DOHH2 (cell line): ENCODE measurements around the gene UBE2G2.

ENCODE experiments used
- H3F3A ChIP-seq: fragments of 200-600 bp; sonication (generic), shearing (Covaris generic); 2 replicates; pipeline ENCODE4 v1.6.0; 2016; ENCODE audit warnings: antibody characterized with exemption, mild to moderate bottlenecking; ENCODE audit not compliant: control insufficient read depth, insufficient read depth
- H3K27ac ChIP-seq: fragments of 200-600 bp; sonication (generic); 2 replicates; pipeline ENCODE4 v1.5.1; 2014; ENCODE audit warnings: low read depth, mild to moderate bottlenecking, low read length, moderate library complexity
- H3K27me3 ChIP-seq: fragments of 200-600 bp; sonication (generic); 2 replicates; pipeline ENCODE4 v1.6.1; 2014; ENCODE audit warnings: mild to moderate bottlenecking, low read length, mixed read lengths; ENCODE audit not compliant: control insufficient read depth
- H3K36me3 ChIP-seq: fragments of 200-600 bp; sonication (generic); 2 replicates; pipeline ENCODE4 v1.6.1; 2014; ENCODE audit warnings: mild to moderate bottlenecking, low read length, moderate library complexity, mixed read lengths; ENCODE audit not compliant: control insufficient read depth
- H3K4me1 ChIP-seq: fragments of 200-600 bp; sonication (generic); 2 replicates; pipeline ENCODE4 v1.6.1; 2014; ENCODE audit warnings: mild to moderate bottlenecking, low read length, mixed read lengths; ENCODE audit not compliant: control insufficient read depth
- H3K4me2 ChIP-seq: fragments of 200-600 bp; sonication (generic); 2 replicates; pipeline ENCODE4 v1.6.0; 2014; ENCODE audit warnings: mild to moderate bottlenecking, low read length, moderate library complexity
- H3K4me3 ChIP-seq: fragments of 200-600 bp; sonication (generic); 2 replicates; pipeline ENCODE4 v1.5.1; 2014; ENCODE audit warnings: mild to moderate bottlenecking, low read length, mixed read lengths
- H3K79me2 ChIP-seq: fragments of 200-600 bp; sonication (generic); 2 replicates; pipeline ENCODE4 v1.6.1; 2014; ENCODE audit warnings: mild to moderate bottlenecking, low read length, mixed read lengths; ENCODE audit not compliant: control insufficient read depth
- H3K9me2 ChIP-seq: fragments of 200-600 bp; sonication (generic); replicated peaks from 2 replicates; pipeline ENCODE4 v1.6.1; 2014; ENCODE audit warnings: mild to moderate bottlenecking, low read length, mixed read lengths; ENCODE audit not compliant: control insufficient read depth
- H3K9me3 ChIP-seq: fragments of 200-600 bp; sonication (generic); 2 replicates; pipeline ENCODE4 v1.6.1; 2014; ENCODE audit warnings: antibody characterized with exemption, low read length, mixed read lengths; ENCODE audit not compliant: control insufficient read depth, insufficient read depth
- H4K20me1 ChIP-seq: fragments of 200-600 bp; sonication (generic); 2 replicates; pipeline ENCODE4 v1.6.0; 2014; ENCODE audit warnings: low read depth, mild to moderate bottlenecking, antibody characterized with exemption, low read length, moderate library complexity; ENCODE audit not compliant: control insufficient read depth, insufficient read depth
- EZH2phosphoT487 ChIP-seq: fragments of 200-600 bp; sonication (generic); IDR thresholded peaks from 2 replicates; pipeline ENCODE4 v1.6.1; 2017; ENCODE audit warnings: borderline replicate concordance, mild to moderate bottlenecking, antibody characterized with exemption, low read length, moderate library complexity, mixed read lengths
- TF ChIP-seq, protein P1 (sequence below): fragments of 200-600 bp; sonication (generic); IDR thresholded peaks from one replicate; pipeline ENCODE4 v1.5.1; 2014; ENCODE audit warnings: antibody characterized with exemption, mild to moderate bottlenecking, low read depth, low read length; ENCODE audit not compliant: poor library complexity, severe bottlenecking

Gene UBE2G2

DNA sequence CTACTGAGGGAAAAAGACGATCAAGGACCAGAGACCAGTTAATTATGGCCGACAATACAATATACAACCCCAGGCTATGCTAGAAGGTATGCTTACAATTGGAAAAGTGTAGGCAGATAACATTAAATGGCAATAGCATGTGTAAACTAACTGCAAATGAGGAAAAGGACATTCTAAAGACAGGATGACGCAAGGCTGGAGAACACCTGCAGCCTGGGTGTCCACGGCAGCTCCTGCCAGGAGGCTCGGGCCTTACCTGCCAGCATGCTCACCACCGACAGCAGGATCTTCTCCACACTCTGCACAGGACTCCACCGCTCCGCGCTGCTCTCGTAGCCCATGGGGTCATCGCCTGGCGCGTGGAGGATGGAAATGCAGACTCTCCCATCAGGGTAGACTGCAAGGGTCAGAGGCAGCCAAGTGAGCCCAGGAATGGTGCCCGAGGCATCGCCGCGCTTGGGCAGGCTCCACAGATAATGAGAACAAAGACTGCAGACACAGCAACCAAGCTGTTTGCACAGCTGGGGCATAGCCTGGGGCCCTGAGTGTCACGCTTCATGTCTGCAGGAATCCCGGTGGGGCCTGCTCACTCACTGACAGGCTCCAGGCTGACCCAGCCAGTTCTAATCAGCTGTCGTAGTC is 28.2 kb downstream of the UBE2G2 start:
- Histone ChIP-seq H3K9me2 (no peaks in the 10 kb centered on the region), H3K4me3 (no peak overlapping the region), H3K9me3 (no peaks in the 10 kb centered on the region), H3K4me2 (no peak overlapping the region), H3K79me2 (peaks cover 13% of the 10 kb centered on the region), H4K20me1 (no peaks in the 10 kb centered on the region), H3K4me1 (no peaks in the 10 kb centered on the region), H3K36me3 (peaks cover 79% of the 10 kb centered on the region), H3K27me3 (no peaks in the 10 kb centered on the region), H3K27ac (no peak overlapping the region), H3F3A (no peaks in the 10 kb centered on the region)
- TF ChIP-seq EZH2phosphoT487 = no peak
- TF ChIP-seq, protein P1, sequence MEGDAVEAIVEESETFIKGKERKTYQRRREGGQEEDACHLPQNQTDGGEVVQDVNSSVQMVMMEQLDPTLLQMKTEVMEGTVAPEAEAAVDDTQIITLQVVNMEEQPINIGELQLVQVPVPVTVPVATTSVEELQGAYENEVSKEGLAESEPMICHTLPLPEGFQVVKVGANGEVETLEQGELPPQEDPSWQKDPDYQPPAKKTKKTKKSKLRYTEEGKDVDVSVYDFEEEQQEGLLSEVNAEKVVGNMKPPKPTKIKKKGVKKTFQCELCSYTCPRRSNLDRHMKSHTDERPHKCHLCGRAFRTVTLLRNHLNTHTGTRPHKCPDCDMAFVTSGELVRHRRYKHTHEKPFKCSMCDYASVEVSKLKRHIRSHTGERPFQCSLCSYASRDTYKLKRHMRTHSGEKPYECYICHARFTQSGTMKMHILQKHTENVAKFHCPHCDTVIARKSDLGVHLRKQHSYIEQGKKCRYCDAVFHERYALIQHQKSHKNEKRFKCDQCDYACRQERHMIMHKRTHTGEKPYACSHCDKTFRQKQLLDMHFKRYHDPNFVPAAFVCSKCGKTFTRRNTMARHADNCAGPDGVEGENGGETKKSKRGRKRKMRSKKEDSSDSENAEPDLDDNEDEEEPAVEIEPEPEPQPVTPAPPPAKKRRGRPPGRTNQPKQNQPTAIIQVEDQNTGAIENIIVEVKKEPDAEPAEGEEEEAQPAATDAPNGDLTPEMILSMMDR = no peak

DNA sequence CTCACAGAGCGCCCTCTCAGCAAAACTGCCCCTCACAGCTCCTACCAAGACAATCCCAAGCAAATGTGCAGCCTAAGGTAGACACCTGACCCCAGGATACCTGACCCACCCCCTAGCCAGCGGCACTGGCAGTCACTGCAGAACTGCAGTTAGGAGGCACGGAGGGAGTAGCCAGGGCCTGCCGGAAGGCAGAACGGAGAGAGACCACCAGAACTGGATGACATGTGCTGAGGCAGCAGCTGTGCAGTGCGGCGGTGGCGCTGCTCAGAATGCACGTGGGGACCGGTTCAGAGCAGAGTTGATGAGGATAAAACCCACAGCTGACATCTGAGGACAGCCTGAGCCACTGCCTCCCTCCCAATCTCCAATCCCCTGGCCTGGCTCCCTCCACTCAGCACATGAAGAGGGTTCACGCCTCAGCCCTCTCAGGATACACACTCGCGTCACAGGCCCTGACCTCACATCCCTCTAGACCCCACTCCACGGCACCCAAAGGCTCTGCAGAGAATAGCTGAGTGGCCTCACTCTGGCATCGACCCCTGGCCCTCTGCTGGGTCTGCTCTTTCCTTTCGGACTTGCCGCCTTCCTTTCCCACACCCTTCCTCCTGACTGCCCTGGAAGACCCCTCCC is 29.6 kb downstream of the UBE2G2 start:
- Histone ChIP-seq H3K36me3 (peaks cover 70% of the 10 kb centered on the region), H3K9me2 (no peaks in the 10 kb centered on the region), H3K9me3 (no peaks in the 10 kb centered on the region), H3K4me3 (no peak overlapping the region), H3K79me2 (peaks cover 2% of the 10 kb centered on the region; the same call in 1 of the 2 replicates), H3K4me1 (no peaks in the 10 kb centered on the region), H3F3A (no peaks in the 10 kb centered on the region), H3K4me2 (no peak overlapping the region), H4K20me1 (no peaks in the 10 kb centered on the region), H3K27ac (no peak overlapping the region), H3K27me3 (no peaks in the 10 kb centered on the region)
- TF ChIP-seq EZH2phosphoT487 = no peak
- TF ChIP-seq, protein P1 = no peak

DNA sequence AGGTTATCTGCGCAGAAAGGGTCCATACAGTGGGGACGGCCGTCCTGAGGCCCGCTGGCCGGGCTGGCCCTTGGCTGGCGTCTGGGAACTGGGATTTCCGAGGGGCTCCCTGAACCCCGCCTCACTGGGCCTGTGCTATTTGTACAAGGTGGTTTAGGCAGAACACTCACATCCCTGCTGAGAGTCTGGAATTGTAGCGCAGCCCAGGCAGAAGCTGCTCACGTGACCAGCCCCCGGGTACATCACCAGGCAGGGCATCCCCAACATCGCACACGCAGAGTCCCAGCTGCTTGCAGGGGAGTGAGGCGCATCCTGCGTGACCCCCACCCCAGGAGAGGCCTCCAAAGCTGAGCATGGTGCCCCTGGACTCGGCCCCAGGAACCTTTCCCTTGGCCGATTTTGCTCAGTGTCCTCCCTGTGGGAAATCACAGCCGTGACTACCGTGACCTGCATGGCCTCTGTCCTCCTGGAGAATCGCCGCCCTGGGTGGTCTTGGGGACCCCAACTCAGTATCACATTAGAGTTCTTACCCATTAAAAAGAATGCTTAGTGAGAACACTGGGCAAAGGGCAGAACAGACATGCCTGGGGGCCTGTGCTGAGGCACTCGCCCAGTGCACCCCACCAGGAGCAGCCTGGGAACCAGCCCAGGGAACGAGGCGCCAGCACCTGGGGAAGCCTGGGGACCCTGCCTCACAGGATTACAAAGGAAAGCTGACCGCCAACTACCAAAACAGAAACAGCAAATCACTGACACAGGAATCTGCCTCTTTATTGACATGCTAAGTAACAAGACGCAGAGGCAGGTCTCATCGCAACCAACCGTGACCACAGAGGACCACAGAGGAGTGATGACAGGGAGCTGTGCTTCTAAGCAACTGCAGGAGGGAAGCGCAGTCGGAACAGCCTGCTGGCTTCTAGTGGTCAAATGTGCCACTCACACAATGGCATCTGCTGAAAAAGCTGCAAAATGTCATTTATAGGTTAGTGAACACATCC is 33.5 kb downstream of the UBE2G2 start:
- Histone ChIP-seq H3K4me3 (no peak overlapping the region), H3K36me3 (peaks cover 35% of the 10 kb centered on the region), H3K4me2 (no peak overlapping the region), H3K27me3 (no peaks in the 10 kb centered on the region), H3K4me1 (no peaks in the 10 kb centered on the region), H4K20me1 (no peaks in the 10 kb centered on the region), H3F3A (no peaks in the 10 kb centered on the region), H3K79me2 (no peaks in the 10 kb centered on the region), H3K27ac (no peak overlapping the region), H3K9me3 (no peaks in the 10 kb centered on the region), H3K9me2 (no peaks in the 10 kb centered on the region)
- TF ChIP-seq, protein P1 = no peak
- TF ChIP-seq EZH2phosphoT487 = no peak
